GM12878 (cell line): ENCODE results near the gene FCER1G. TPM values are rescaled to one million over a fixed set of nuclear protein-coding genes. Genes with fewer than 3 reads are reported as not detected.

Experiments used
- ATAC-seq: fragments of 200-7000 bp; cut with Tn5 transposase; 3 replicates; pipeline ENCODE4 v1.9.1; 2020; ENCODE audit warnings: mild to moderate bottlenecking, moderate library complexity
- BruUV-seq: library from RNA; stranded (reverse); fragments of 400-500 nt; replicated peaks from 2 replicates; lab custom pipeline; 2021; lab: Mats Ljungman, UMichigan
- CTCF ChIA-PET: fragments of 300-600 bp; sonication (Branson Sonifier 250); formaldehyde crosslinking; extraction: SDS; loops from one replicate; lab custom pipeline; 2021; ENCODE audit warnings: inconsistent platforms; lab: Yijun Ruan, JAX
- POLR2A ChIA-PET: fragments of 350-600 bp; formaldehyde crosslinking; extraction: SDS; loops from one replicate; lab custom pipeline; 2021; ENCODE audit warnings: inconsistent platforms; lab: Charles Lee
- RAD21 ChIA-PET: fragments of 300-600 bp; sonication (Branson Sonifier 250); formaldehyde crosslinking; loops from one replicate; lab custom pipeline; 2023; ENCODE audit warnings: antibody characterized with exemption; ENCODE audit not compliant: unreplicated experiment; lab: Charles Lee
- SMC1A ChIA-PET: fragments of 300-600 bp; sonication (Branson Sonifier 250); formaldehyde crosslinking; loops from one replicate; lab custom pipeline; 2023; ENCODE audit not compliant: unreplicated experiment, uncharacterized antibody; lab: Charles Lee
- DNase-seq: peaks from one replicate; pipeline ENCODE4 v3.0.0-alpha.2; 2011; ENCODE audit warnings: low read depth, low spot score
- FAIRE-seq: peaks from 3 replicates; lab custom pipeline; 2011; peaks lifted over from hg19 to GRCh38; lab: Jason Lieb, UNC
- H2AFZ ChIP-seq: 2 replicates; pipeline ENCODE4 v1.6.0; 2011; ENCODE audit warnings: low read depth, low read length, control low read depth; ENCODE audit not compliant: control insufficient read depth
- H3K27ac ChIP-seq: 2 replicates; pipeline ENCODE4 v1.5.1; 2011; ENCODE audit warnings: control low read depth; ENCODE audit not compliant: control insufficient read depth, insufficient read depth
- H3K27me3 ChIP-seq, 2 experiments: replicated peaks in 1 of 2; 2 replicates each; pipeline versions ENCODE4 v1.6.0 to v1.6.1; 2011; ENCODE audit warnings: low read length in 1 of 2; ENCODE audit not compliant: control insufficient read depth in 2 of 2, insufficient read depth in 2 of 2
- H3K36me3 ChIP-seq, 2 experiments: 2 replicates each; pipeline ENCODE4 v1.5.1; 2011; ENCODE audit warnings: low read length in 1 of 2; ENCODE audit not compliant: control insufficient read depth in 2 of 2, insufficient read depth in 2 of 2
- H3K4me1 ChIP-seq: 2 replicates; pipeline ENCODE4 v1.6.1; 2011; ENCODE audit warnings: mild to moderate bottlenecking, low read length, moderate library complexity, mixed read lengths; ENCODE audit not compliant: control insufficient read depth, insufficient read depth
- H3K4me2 ChIP-seq: 2 replicates; pipeline ENCODE4 v1.6.0; 2011; ENCODE audit warnings: control low read depth; ENCODE audit not compliant: control insufficient read depth, insufficient read depth
- H3K4me3 ChIP-seq: fragments of 200-600 bp; sonication (generic); 2 replicates; pipeline ENCODE4 v1.5.1; 2016
- H3K79me2 ChIP-seq: 2 replicates; pipeline ENCODE4 v1.6.0; 2011; ENCODE audit warnings: low read length; ENCODE audit not compliant: control insufficient read depth, insufficient read depth
- H3K9ac ChIP-seq: 2 replicates; pipeline ENCODE4 v1.8.0; 2011; ENCODE audit warnings: low read length, control low read depth, mixed read lengths; ENCODE audit not compliant: control insufficient read depth, insufficient read depth
- H3K9me3 ChIP-seq: replicated peaks from 3 replicates; pipeline ENCODE4 v1.5.1; 2011; ENCODE audit warnings: mild to moderate bottlenecking, low read length; ENCODE audit not compliant: control insufficient read depth, insufficient read depth
- H4K20me1 ChIP-seq: 2 replicates; pipeline ENCODE4 v1.6.0; 2011; ENCODE audit not compliant: control insufficient read depth, insufficient read depth
- BHLHE40 ChIP-seq, 2 experiments: fragments of 450-650 bp in 1 of 2; IDR thresholded peaks; 2 replicates each; pipeline ENCODE4 v1.6.1; 2011 to 2017; ENCODE audit warnings: low read depth in 2 of 2, borderline replicate concordance in 1 of 2, improper control_type of control experiment in 1 of 2, low read length in 1 of 2, mild to moderate bottlenecking in 1 of 2
- CBX3 ChIP-seq: fragments of 200-600 bp; sonication (generic); IDR thresholded peaks from 2 replicates; pipeline ENCODE4 v1.6.1; 2016; ENCODE audit warnings: low read depth, borderline replicate concordance
- E2F8 ChIP-seq: fragments of 450-650 bp; IDR thresholded peaks from 2 replicates; pipeline ENCODE4 v1.6.1; 2018; ENCODE audit warnings: mild to moderate bottlenecking, low read depth, moderate library complexity; ENCODE audit not compliant: partially characterized antibody
- NR2C1 ChIP-seq: fragments of 450-650 bp; IDR thresholded peaks from 2 replicates; pipeline ENCODE4 v1.6.1; 2017; ENCODE audit warnings: antibody characterized with exemption, mild to moderate bottlenecking, moderate library complexity
- PAX5 ChIP-seq: IDR thresholded peaks from 2 replicates; pipeline ENCODE4 v1.6.1; 2011; ENCODE audit warnings: low read depth, low read length, borderline replicate concordance
- POLR2AphosphoS2 ChIP-seq: IDR thresholded peaks from 2 replicates; pipeline ENCODE4 v1.6.1; 2011; ENCODE audit warnings: low read depth, mild to moderate bottlenecking, low read length, improper control_type of control experiment, moderate library complexity
- SUPT20H ChIP-seq: IDR thresholded peaks from 2 replicates; pipeline ENCODE4 v1.6.1; 2011; ENCODE audit warnings: low read depth, mild to moderate bottlenecking, low read length, moderate library complexity, borderline replicate concordance; ENCODE audit not compliant: control insufficient read depth
- ZBTB4 ChIP-seq: fragments of 450-650 bp; formaldehyde crosslinking; IDR thresholded peaks from 2 replicates; pipeline ENCODE4 v1.4.0; 2022; ENCODE audit warnings: mild to moderate bottlenecking, moderate library complexity
- ZNF24 ChIP-seq: fragments of 450-650 bp; IDR thresholded peaks from 2 replicates; pipeline ENCODE4 v1.6.1; 2017; ENCODE audit warnings: antibody characterized with exemption, mild to moderate bottlenecking
- ZNF687 ChIP-seq: fragments of 450-650 bp; IDR thresholded peaks from 2 replicates; pipeline ENCODE4 v1.6.1; 2017; ENCODE audit warnings: mild to moderate bottlenecking, moderate library complexity
- WGBS: methylation state at CpG from one replicate; pipeline ENCODE4 v1.1.6; 2016; ENCODE audit warnings: low lambda C conversion rate; ENCODE audit not compliant: insufficient replicate concordance, insufficient coverage; ENCODE audit errors: missing lambda C conversion rate; 5-methylcytosine and 5-hydroxymethylcytosine counted together
- in situ Hi-C: fragments of 300-500 bp; cut with MboI; formaldehyde crosslinking; loops from 9 replicates; pipeline ENCODE4 v1.14.3; 2018; ENCODE audit warnings: mixed read lengths
- intact Hi-C: fragments of 100-400 bp; cut with micrococcal nuclease; formaldehyde crosslinking; loops from one replicate; pipeline ENCODE4 v1.14.2; 2022; ENCODE audit not compliant: unreplicated experiment
- polyA plus RNA-seq, 11 experiments: library from polyadenylated mRNA; depleted of rRNA in 4 of 11; unstranded in 6 of 11; stranded (reverse) in 5 of 11; fragments of >200 nt; fragmentation: Nextera tagmentation in 4 of 11; fragmentation: Illumina TruSeq in 1 of 11; extraction: Ambion mirVana in 4 of 11; extraction: Trizol in 1 of 11; gene quantifications; 1 replicate in 1 of 11; 2 replicates in 10 of 11; pipeline versions ENCODE4 v1.2.1 to v1.2.3, GENCODE V29; 2011 to 2016; ENCODE audit warnings: inconsistent platforms in 2 of 11, missing spikeins in 2 of 11, low read depth in 1 of 11
- total RNA-seq, 4 experiments: library from RNA; depleted of rRNA in 3 of 4; stranded (reverse); fragments of >200 nt in 3 of 4; fragmentation: Illumina TruSeq in 1 of 4; extraction: Trizol in 1 of 4; gene quantifications; 2 replicates each; pipeline versions ENCODE4 v1.2.1 to v1.2.3, GENCODE V29; 2013 to 2021

FCER1G gene
- total and polyA plus RNA-seq, 10 of the 15 experiments (the other 5 are each of a cell fraction or from before 2014, with no cell fraction given), result 0.40 to 1.9 (median 0.89) TPM

- CTCF ChIA-PET, result interaction anchor here (0.5 to 0.6 kb wide), 2 partner anchors 128 to 393 kb away, joined by 3 to 4 read pairs; no protein-coding TSS in a partner anchor
Measured at GRCh38 chr1:161172349-161172748, 42.7 kb upstream of the FCER1G start.

More at GRCh38 chr1:161172349-161172748, 42.7 kb upstream of the FCER1G start:
- ChIA-PET POLR2A (no interaction called here), SMC1A (interaction anchor here (0.9 kb wide), 1 partner anchor 210 kb away, joined by 3 read pairs; no protein-coding TSS in a partner anchor), RAD21 (no interaction called here)
- Histone ChIP-seq H3K9me3 (no peaks in the 10 kb centered on the region), H2AFZ (no peak overlapping the region), H3K79me2 (peaks cover 23% of the 10 kb centered on the region), H3K27ac (no peak overlapping the region), H4K20me1 (no peaks in the 10 kb centered on the region), H3K36me3 (peaks cover 17 to 30% of the 10 kb centered on the region in 2 experiments), H3K9ac (no peak overlapping the region), H3K4me3 (no peak overlapping the region), H3K27me3 (no peaks in the 10 kb centered on the region), H3K4me1 (peaks cover 15% of the 10 kb centered on the region), H3K4me2 (no peak overlapping the region)
- ATAC-seq (no peak), DNase-seq (no peak), FAIRE-seq (no peak)
- intact Hi-C loops (no loop called here), in situ Hi-C loops (no loop called here)
- 50% methylated on average over 1 of the region's 1 CpG for WGBS
- TF ChIP-seq E2F8 (no peak), POLR2AphosphoS2 (no peak), PAX5 (no peak), SUPT20H (no peak), ZBTB4 (CRISPR knock-in tag) (no peak), CBX3 (no peak), ZNF24 (no peak), ZNF687 (no peak), BHLHE40 (IDR thresholded peaks at IDR 0.05; ENCODE audit: borderline replicate concordance in 1 of 2, low read depth in 2 of 2, low read length in 1 of 2) (no peak), NR2C1 (no peak)
- no TSS peak for BruUV-seq
